Fibroblast of villous mesenchyme (primary cell): Measurements from ENCODE around the gene CMIP. TPM values are rescaled to one million over a fixed set of nuclear protein-coding genes. Genes with fewer than 3 reads are reported as not detected.

ENCODE experiments used
- DNase-seq: peaks from one replicate; pipeline ENCODE4 v3.0.0-alpha.2; 2010; ENCODE audit warnings: low read depth
- H3K4me3 ChIP-seq: 2 replicates; pipeline ENCODE4 v1.5.1; 2011; ENCODE audit warnings: low read depth, mild to moderate bottlenecking, low read length
- total RNA-seq: library from RNA; depleted of rRNA; stranded (reverse); fragments of >200 nt; gene quantifications from 2 replicates; pipeline ENCODE4 v1.2.3, GENCODE V29; 2012
- TF ChIP-seq, protein P1 (sequence below): IDR thresholded peaks from 2 replicates; pipeline ENCODE4 v1.5.1; 2012; ENCODE audit warnings: low read depth, mild to moderate bottlenecking, low read length; ENCODE audit not compliant: insufficient read depth

The CMIP gene
- total RNA-seq, 1 donor: 7.8 TPM

DNA sequence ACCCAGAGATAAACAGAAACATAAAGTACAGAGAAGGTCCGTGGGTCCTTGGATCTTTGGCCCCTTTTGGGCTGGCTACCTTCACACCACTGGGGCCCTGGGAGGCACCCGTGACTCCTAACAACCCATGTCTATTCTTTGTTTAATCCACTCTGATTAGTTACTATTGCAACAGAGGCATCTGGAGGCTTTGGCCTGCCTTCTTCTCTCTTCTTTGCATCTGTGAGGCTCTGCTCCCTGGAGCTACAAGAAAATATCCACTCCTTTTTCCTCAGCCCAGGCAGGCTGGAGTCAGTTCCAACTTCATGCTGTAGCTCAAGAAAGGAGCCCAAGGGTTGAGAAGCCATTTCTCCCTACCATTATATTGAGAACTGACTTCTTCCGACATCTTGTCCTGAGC lies 9.5 kb upstream of the CMIP start:
- H3K4me3 ChIP-seq: no peak overlapping the region
- DNase-seq: no peak
- TF ChIP-seq, protein P1, sequence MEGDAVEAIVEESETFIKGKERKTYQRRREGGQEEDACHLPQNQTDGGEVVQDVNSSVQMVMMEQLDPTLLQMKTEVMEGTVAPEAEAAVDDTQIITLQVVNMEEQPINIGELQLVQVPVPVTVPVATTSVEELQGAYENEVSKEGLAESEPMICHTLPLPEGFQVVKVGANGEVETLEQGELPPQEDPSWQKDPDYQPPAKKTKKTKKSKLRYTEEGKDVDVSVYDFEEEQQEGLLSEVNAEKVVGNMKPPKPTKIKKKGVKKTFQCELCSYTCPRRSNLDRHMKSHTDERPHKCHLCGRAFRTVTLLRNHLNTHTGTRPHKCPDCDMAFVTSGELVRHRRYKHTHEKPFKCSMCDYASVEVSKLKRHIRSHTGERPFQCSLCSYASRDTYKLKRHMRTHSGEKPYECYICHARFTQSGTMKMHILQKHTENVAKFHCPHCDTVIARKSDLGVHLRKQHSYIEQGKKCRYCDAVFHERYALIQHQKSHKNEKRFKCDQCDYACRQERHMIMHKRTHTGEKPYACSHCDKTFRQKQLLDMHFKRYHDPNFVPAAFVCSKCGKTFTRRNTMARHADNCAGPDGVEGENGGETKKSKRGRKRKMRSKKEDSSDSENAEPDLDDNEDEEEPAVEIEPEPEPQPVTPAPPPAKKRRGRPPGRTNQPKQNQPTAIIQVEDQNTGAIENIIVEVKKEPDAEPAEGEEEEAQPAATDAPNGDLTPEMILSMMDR: no peak

DNA sequence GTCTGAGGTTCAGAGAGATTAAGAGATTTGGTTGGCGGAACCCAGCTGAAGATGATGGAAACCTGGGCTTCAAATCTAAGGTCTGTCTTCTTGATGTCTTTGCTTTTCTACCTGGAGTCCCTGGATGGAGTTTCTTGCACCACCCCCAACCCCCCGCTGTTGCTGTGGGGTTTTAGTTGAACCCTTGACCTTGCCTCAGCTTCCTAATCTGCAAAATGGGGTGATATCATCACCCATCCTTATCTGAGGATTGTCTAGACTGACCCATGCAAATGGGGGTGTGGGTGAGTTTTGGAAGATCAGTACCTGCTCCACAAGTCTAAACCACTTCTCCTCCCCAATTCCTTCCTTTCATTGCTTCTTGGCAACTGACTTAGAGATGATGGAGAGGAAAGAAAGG lies 9.0 kb upstream of the CMIP start:
- DNase-seq: no peak
- TF ChIP-seq, protein P1: no peak
- no peak overlapping the region for H3K4me3 ChIP-seq

DNA sequence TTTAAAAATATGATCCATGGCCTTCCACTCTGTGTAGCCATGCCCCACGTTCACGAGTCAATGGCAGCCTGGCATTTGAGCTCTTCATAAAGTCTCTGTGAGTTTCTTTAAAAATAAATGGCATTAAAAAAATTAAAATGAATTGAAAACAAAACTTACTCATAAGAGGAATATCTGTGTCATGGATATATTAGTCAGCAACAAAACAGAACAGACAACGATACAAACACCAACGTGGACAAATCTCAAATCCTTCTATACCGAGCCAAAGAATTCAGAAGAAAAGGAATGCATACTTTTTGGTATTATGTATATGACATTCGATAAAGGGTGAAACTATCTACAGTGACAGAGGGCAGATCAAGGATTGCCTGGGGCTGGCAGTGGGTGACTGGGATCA lies 8.2 kb upstream of the CMIP start:
- H3K4me3 ChIP-seq: no peak overlapping the region
- no peak for DNase-seq
- TF ChIP-seq, protein P1: no peak

DNA sequence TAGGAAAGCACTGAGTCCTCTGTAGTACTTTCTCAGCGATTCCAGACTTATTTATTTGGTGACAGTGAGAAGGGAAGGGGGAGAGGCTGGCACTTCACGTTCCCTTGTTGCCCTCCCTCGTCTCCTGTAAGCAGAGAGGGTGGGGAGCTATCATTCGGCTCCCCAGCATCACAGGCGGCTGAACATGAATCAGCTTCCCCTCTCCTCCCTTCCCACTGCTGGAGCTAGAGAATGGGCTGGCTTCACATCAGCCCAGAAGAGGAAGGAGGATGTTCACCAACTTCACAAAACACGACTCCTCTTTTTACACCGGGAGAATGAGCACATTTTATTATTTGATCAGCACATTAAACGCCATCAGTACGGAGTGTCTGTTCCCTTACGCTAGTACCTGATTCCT lies 6.7 kb upstream of the CMIP start:
- no peak for DNase-seq
- no peak overlapping the region for H3K4me3 ChIP-seq
- TF ChIP-seq, protein P1: no peak

DNA sequence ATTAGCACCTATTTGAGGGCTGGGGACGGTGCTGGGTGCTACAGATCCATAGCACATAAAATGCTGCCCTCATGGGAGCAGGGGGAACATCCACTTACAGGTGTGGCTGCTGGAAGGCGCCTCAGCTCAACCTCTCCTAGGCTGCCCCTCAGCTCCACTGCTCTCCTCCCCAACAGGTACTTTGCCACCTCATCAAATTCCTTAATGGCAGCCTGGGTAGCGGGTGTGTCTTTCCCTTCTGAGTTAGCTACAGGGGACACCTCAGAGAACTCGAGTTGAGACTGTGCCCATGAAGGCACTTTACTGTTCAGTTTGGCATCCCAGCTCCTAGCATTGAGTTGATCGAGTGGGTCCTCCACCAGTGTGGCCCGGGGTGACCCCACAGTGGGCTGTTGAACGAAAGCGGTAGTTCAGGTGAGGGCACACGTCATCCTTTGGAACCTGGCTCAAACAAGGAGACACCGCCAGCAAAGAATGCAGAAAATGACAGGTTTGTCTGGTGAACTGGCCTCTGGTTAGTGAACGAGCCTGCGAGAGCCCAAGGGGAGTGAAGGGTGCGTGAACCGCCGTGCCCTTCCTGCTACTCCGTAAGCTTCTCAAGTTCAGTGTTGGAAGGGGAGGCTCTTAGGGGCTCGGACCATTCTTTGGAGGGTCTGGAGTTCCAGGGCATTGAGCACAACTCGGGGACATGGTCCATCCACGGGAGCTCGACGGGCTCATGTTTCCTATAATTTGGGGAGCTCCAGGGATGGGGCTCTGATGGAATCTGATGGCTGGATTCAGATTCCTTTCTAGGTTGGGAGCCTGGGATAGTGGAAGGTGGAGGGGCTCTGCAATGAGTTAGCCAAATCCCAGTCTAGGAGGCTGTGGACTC lies 3.5 kb upstream of the CMIP start:
- H3K4me3 ChIP-seq: no peak overlapping the region
- TF ChIP-seq, protein P1: no peak
- DNase-seq: no peak

DNA sequence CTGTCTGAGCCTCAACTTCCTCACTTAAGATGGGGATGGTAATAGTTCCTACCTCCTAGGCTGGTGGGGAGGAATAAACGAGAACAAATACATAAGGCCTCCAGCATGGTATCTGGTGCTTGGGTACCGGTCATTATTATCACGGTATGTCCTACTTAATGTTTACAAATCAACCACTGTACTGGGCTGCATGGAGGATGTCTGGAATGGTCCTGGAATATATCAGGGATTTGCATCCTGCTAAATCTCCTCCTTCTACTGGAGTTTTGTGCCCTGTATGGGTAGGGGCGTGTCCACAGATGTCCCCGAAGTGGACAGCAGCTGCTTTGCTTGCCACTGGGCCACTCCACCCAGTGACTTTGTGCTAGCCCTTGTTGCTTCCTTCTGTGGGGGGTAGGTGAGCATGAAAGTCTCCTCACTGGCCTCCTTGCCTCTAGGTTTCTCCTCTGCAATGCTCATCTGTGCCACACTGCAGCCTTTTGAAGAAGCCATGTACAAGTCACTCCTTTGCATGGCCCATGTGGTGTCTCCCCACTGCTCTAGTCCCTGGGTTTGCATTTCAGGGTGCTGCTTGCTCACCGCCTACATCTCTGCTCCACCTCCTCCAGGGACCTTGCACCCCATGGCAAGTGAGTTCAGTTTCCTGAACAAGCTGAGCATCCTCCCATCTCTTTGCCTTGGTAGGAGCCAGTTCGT lies 2.2 kb upstream of the CMIP start:
- TF ChIP-seq, protein P1: no peak

More for the DNA sequence above, 2.2 kb upstream of the CMIP start:
- no peak for DNase-seq
- no peak overlapping the region for H3K4me3 ChIP-seq
